ENCODE results near the gene RUNX2.
A peak's percentile ranks its signal among the peaks of the same experiment; 100 is the strongest.

RUNX2 gene

GRCh38 chr6:45415315-45415714 is 87.2 kb downstream of the RUNX2 start:
- no peak for TF ChIP-seq CTCF (conservative IDR thresholded peaks at IDR 0.05)
- TF ChIP-seq ZFX (IDR thresholded peaks at IDR 0.05), result no peak
- H3K27ac ChIP-seq, result no peak overlapping the region

GRCh38 chr6:45415788-45416518 is 87.8 kb downstream of the RUNX2 start:
- H3K27ac ChIP-seq, result no peak overlapping the region
- TF ChIP-seq ZFX (IDR thresholded peaks at IDR 0.05) (no peak), CTCF (conservative IDR thresholded peaks at IDR 0.05) (no peak)

GRCh38 chr6:45416700-45417099 is 88.6 kb downstream of the RUNX2 start:
- TF ChIP-seq CTCF (conservative IDR thresholded peaks at IDR 0.05) (no peak), ZFX (IDR thresholded peaks at IDR 0.05) (no peak)
- H3K27ac ChIP-seq, result no peak overlapping the region

GRCh38 chr6:45417436-45417835 is 89.3 kb downstream of the RUNX2 start:
- H3K27ac ChIP-seq, result no peak overlapping the region
- no peak for TF ChIP-seq CTCF (conservative IDR thresholded peaks at IDR 0.05)
- no peak for TF ChIP-seq ZFX (IDR thresholded peaks at IDR 0.05)

GRCh38 chr6:45419571-45420082 is 91.5 kb downstream of the RUNX2 start:
- H3K27ac ChIP-seq, result no peak overlapping the region; the same call in 1 of the 2 replicates
- no peak for TF ChIP-seq ZFX (IDR thresholded peaks at IDR 0.05)
- TF ChIP-seq CTCF (conservative IDR thresholded peaks at IDR 0.05), result peak; percentile 87

- TF ChIP-seq CTCF (conservative IDR thresholded peaks at IDR 0.05) (no peak), ZFX (IDR thresholded peaks at IDR 0.05) (no peak)
- H3K27ac ChIP-seq, result no peak overlapping the region; the same call in 1 of the 2 replicates
These were observed 92.2 kb downstream of the RUNX2 start for GRCh38 chr6:45420083-45420908.

All from C4-2B (cell line).